K562 (cell line): ENCODE data around the gene LYRM7. TPM values are rescaled to one million over a fixed set of nuclear protein-coding genes. Genes with fewer than 3 reads are reported as not detected.

Experiments used
- ATF2 ChIP-seq: sonication (generic); formaldehyde crosslinking; IDR thresholded peaks from 2 replicates; pipeline ENCODE4 v1.8.1; 2022; ENCODE audit warnings: missing genetic modification reagents
- ATF3 ChIP-seq, 2 experiments: fragments of 450-650 bp in 1 of 2; sonication (generic) in 1 of 2; formaldehyde crosslinking in 1 of 2; IDR thresholded peaks in 1 of 2; conservative IDR thresholded peaks in 1 of 2; 2 replicates each; pipeline versions ENCODE4 v1.6.1 to v1.8.1; 2016 to 2023; ENCODE audit warnings: mild to moderate bottlenecking in 2 of 2, moderate library complexity in 2 of 2, inconsistent platforms in 1 of 2, missing genetic modification reagents in 1 of 2
- CHCHD3 ChIP-seq: fragments of 250-450 bp; sonication (Bioruptor Pico); IDR thresholded peaks from 2 replicates; pipeline ENCODE4 v2.1.2; 2022; ENCODE audit warnings: mild to moderate bottlenecking
- CXXC5 ChIP-seq: fragments of 250-450 bp; sonication (Bioruptor Pico); IDR thresholded peaks from 2 replicates; pipeline ENCODE4 v1.8.0; 2022; ENCODE audit warnings: inconsistent platforms, mild to moderate bottlenecking, moderate library complexity
- DEAF1 ChIP-seq: fragments of 450-650 bp; formaldehyde crosslinking; IDR thresholded peaks from 2 replicates; pipeline ENCODE4 v1.4.0; 2020; ENCODE audit warnings: mild to moderate bottlenecking, moderate library complexity
- E2F4 ChIP-seq: sonication (generic); formaldehyde crosslinking; IDR thresholded peaks from 2 replicates; pipeline ENCODE4 v1.8.0; 2022; ENCODE audit warnings: mild to moderate bottlenecking, low read depth, missing genetic modification reagents
- EHMT2 ChIP-seq: fragments of 450-650 bp; IDR thresholded peaks from 2 replicates; pipeline ENCODE4 v1.6.1; 2018; ENCODE audit warnings: antibody characterized with exemption
- FOXA1 ChIP-seq: fragments of 450-650 bp; IDR thresholded peaks from 2 replicates; pipeline ENCODE4 v1.6.1; 2016; ENCODE audit warnings: mild to moderate bottlenecking, borderline replicate concordance
- MTA3 ChIP-seq: fragments of 450-650 bp; formaldehyde crosslinking; IDR thresholded peaks from 2 replicates; pipeline ENCODE4 v1.6.1; 2017; ENCODE audit warnings: mild to moderate bottlenecking, borderline replicate concordance
- NEUROD1 ChIP-seq: fragments of 150-350 bp; IDR thresholded peaks from 2 replicates; pipeline ENCODE4 v1.6.1; 2014; ENCODE audit warnings: borderline replicate concordance, low read length, low read depth; ENCODE audit not compliant: partially characterized antibody
- PCBP1 ChIP-seq: fragments of 200-400 bp; formaldehyde crosslinking; IDR thresholded peaks from 2 replicates; pipeline ENCODE4 v1.6.1; 2018; ENCODE audit warnings: mild to moderate bottlenecking, low read depth, low read length; ENCODE audit not compliant: poor library complexity, severe bottlenecking
- POLR2AphosphoS5 ChIP-seq: IDR thresholded peaks from 2 replicates; pipeline ENCODE4 v1.6.1; 2011; ENCODE audit warnings: mild to moderate bottlenecking, low read depth, low read length, moderate library complexity; ENCODE audit not compliant: control insufficient read depth, insufficient read depth
- POU5F1 ChIP-seq: fragments of 150-350 bp; IDR thresholded peaks from 2 replicates; pipeline ENCODE4 v1.6.1; 2014; ENCODE audit warnings: borderline replicate concordance, low read length, low read depth, mild to moderate bottlenecking; ENCODE audit not compliant: partially characterized antibody
- SMARCC2 ChIP-seq: fragments of 450-650 bp; IDR thresholded peaks from 2 replicates; pipeline ENCODE4 v1.6.1; 2017; ENCODE audit warnings: antibody characterized with exemption, moderate library complexity, mild to moderate bottlenecking, low read depth
- SOX6 ChIP-seq: fragments of 450-650 bp; IDR thresholded peaks from 2 replicates; pipeline ENCODE4 v1.6.1; 2014; ENCODE audit warnings: mild to moderate bottlenecking
- SRF ChIP-seq, 2 experiments: fragments of 250-450, 450-650 bp in 1 of 2; sonication (Bioruptor Pico) in 1 of 2; sonication (generic) in 1 of 2; formaldehyde crosslinking; IDR thresholded peaks; 2 replicates each; pipeline versions ENCODE4 v1.5.0 to v1.5.1; 2020 to 2022; ENCODE audit warnings: mild to moderate bottlenecking in 1 of 2, missing genetic modification reagents in 1 of 2
- TGIF2 ChIP-seq: sonication (generic); formaldehyde crosslinking; IDR thresholded peaks from 2 replicates; pipeline ENCODE4 v1.8.1; 2022; ENCODE audit warnings: mild to moderate bottlenecking, missing genetic modification reagents, moderate library complexity
- ZNF146 ChIP-seq: IDR thresholded peaks from one replicate; pipeline ENCODE4 v1.6.1; 2018; ENCODE audit warnings: missing compliant biosample characterization; ENCODE audit not compliant: unreplicated experiment
- ZNF263 ChIP-seq: sonication (generic); formaldehyde crosslinking; IDR thresholded peaks from 2 replicates; pipeline ENCODE4 v1.8.0; 2022; ENCODE audit warnings: mild to moderate bottlenecking, missing genetic modification reagents, borderline replicate concordance
- ZNF717 ChIP-seq: fragments of 250-450 bp; sonication (Bioruptor Pico); IDR thresholded peaks from 2 replicates; pipeline ENCODE4 v1.5.0; 2021
- ZNF766 ChIP-seq: fragments of 200-800 bp; sonication (Bioruptor generic); conservative IDR thresholded peaks from 2 replicates; pipeline ENCODE4 v1.6.1; 2016; ENCODE audit warnings: missing genetic modification characterization, missing compliant biosample characterization
- ZNF785 ChIP-seq: fragments of 250-450 bp; sonication (Bioruptor Pico); IDR thresholded peaks from 2 replicates; pipeline ENCODE4 v1.4.0; 2020; ENCODE audit warnings: mild to moderate bottlenecking
- polyA plus RNA-seq, 8 experiments: library from polyadenylated mRNA; depleted of rRNA in 4 of 8; stranded (reverse) in 5 of 8; unstranded in 3 of 8; fragments of >200 nt; fragmentation: Nextera tagmentation in 2 of 8; fragmentation: Illumina TruSeq in 1 of 8; extraction: Ambion mirVana in 2 of 8; extraction: Trizol in 1 of 8; gene quantifications; 2 replicates each; pipeline versions ENCODE4 v1.2.1 to v1.2.3, GENCODE V29; 2011 to 2014; ENCODE audit warnings: inconsistent platforms in 1 of 8, missing spikeins in 1 of 8
- total RNA-seq, 7 experiments: library from RNA; depleted of rRNA in 6 of 7; stranded (reverse); fragments of >200 nt in 6 of 7; fragmentation: Illumina TruSeq in 2 of 7; extraction: Trizol in 2 of 7; gene quantifications; 2 replicates each; pipeline versions ENCODE4 v1.2.1 to v1.2.3, GENCODE V29; 2011 to 2021; ENCODE audit warnings: low replicate concordance in 1 of 7

LYRM7 gene
- total and polyA plus RNA-seq, 9 of the 15 experiments (the other 6 are each of a cell fraction or from before 2014, with no cell fraction given), result 16.2 to 70.1 (median 33.3) TPM

- TF ChIP-seq PCBP1 (no peak), SRF (CRISPR knock-in tag; IDR thresholded peaks at IDR 0.05) (peak in 1 of 2 experiments; percentile 63; a peak in 1 of 4 replicates), SOX6 (no peak), POLR2AphosphoS5 (no peak), DEAF1 (CRISPR knock-in tag) (0 out of 2 replicates have a peak, but pooled peaks have one; percentile 25), CXXC5 (CRISPR knock-in tag) (no peak), SMARCC2 (no peak), ZNF766 (CRISPR knock-in tag) (peak; percentile 60; the same call in 1 of the 2 replicates), FOXA1 (no peak), NEUROD1 (no peak), ATF3 (IDR thresholded peaks at IDR 0.05) (peak; percentile 40), ATF3 (CRISPR knock-in tag; conservative IDR thresholded peaks at IDR 0.05) (no peak), ZNF717 (CRISPR knock-in tag) (no peak), ZNF263 (no peak), TGIF2 (CRISPR knock-in tag) (no peak), ATF2 (CRISPR knock-in tag) (no peak), POU5F1 (no peak), ZNF785 (no peak), MTA3 (no peak), ZNF146 (CRISPR knock-in tag) (no peak), CHCHD3 (CRISPR knock-in tag) (no peak), EHMT2 (no peak), E2F4 (CRISPR knock-in tag) (no peak)
Observed at GRCh38 chr5:131169810-131170539, 769 bp upstream of the LYRM7 start (continued).
